Measurements from ENCODE around the gene RPS6KA5. TPM values are rescaled to one million over a fixed set of nuclear protein-coding genes. Genes with fewer than 3 reads are reported as not detected.

RPS6KA5 gene
- total RNA-seq, 2 donors from 2014 or later: 8.9 to 10.3 TPM

- 94% methylated on average over 13 of the region's 13 CpGs for WGBS
- no peak for TF ChIP-seq CTCF (IDR thresholded peaks at IDR 0.05)
- TF ChIP-seq POLR2AphosphoS5 (IDR thresholded peaks at IDR 0.05): no peak
- no peak for TF ChIP-seq POLR2A (IDR thresholded peaks at IDR 0.05)
- Histone ChIP-seq H3K9me3 (no peaks in the 10 kb centered on the region), H3K4me3 (no peak overlapping the region), H3K4me1 (replicated peaks) (no peaks in the 10 kb centered on the region), H3K36me3 (no peaks in the 10 kb centered on the region), H3K27ac (no peak overlapping the region), H3K27me3 (replicated peaks; ENCODE audit: insufficient read depth) (no peaks in the 10 kb centered on the region)
- intact Hi-C loops (cut with DNase I): no loop called here
- no peak for DNase-seq (ENCODE audit: low spot score)
Measured at GRCh38 chr14:90805084-90805391, 255.4 kb downstream of the RPS6KA5 start.

- intact Hi-C loops (cut with DNase I): no loop called here
- H3K27me3 ChIP-seq (replicated peaks; ENCODE audit: insufficient read depth): no peaks in the 10 kb centered on the region
- no peaks in the 10 kb centered on the region for H3K9me3 ChIP-seq
- H3K4me3 ChIP-seq: no peak overlapping the region
- H3K36me3 ChIP-seq: no peaks in the 10 kb centered on the region
- no peak for DNase-seq (ENCODE audit: low spot score)
- H3K4me1 ChIP-seq (replicated peaks): no peaks in the 10 kb centered on the region
- TF ChIP-seq POLR2A (IDR thresholded peaks at IDR 0.05) (no peak), POLR2AphosphoS5 (IDR thresholded peaks at IDR 0.05) (no peak), CTCF (IDR thresholded peaks at IDR 0.05) (no peak)
- no peak overlapping the region for H3K27ac ChIP-seq
- WGBS: 79% methylated on average over 16 of the region's 18 CpGs
Measured at GRCh38 chr14:90804292-90805083, 256.0 kb downstream of the RPS6KA5 start.

DNA sequence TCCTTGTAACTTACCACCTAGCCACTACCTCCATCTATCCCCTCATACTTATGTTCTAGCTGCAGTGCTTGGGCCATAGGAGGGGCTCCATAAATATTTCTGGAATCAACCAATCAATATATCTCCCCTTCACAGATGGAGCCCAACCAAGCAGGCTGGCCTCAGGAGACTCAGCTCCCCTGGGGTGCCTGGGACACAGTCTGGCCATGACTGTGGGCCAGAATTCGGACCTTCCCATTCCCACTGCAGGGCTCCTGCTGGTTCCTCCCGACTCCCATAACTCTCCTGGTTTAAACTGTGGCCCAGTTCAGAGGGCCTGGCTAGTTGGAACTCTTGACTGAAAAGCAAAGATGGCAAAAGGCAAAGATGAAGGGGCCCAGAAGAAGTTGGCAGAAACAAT lies 257.2 kb downstream of the RPS6KA5 start:
- Histone ChIP-seq H3K27ac (no peak overlapping the region), H3K4me1 (replicated peaks) (no peaks in the 10 kb centered on the region), H3K4me3 (no peak overlapping the region), H3K36me3 (no peaks in the 10 kb centered on the region), H3K27me3 (replicated peaks; ENCODE audit: insufficient read depth) (no peaks in the 10 kb centered on the region), H3K9me3 (no peaks in the 10 kb centered on the region)
- WGBS: 92% methylated on average over 2 of the region's 2 CpGs
- no peak for TF ChIP-seq CTCF (IDR thresholded peaks at IDR 0.05)
- TF ChIP-seq POLR2A (IDR thresholded peaks at IDR 0.05): no peak
- intact Hi-C loops (cut with DNase I): no loop called here
- DNase-seq (ENCODE audit: low spot score): no peak

- no peaks in the 10 kb centered on the region for H3K4me1 ChIP-seq (replicated peaks)
- H3K36me3 ChIP-seq: no peaks in the 10 kb centered on the region
- H3K9me3 ChIP-seq: no peaks in the 10 kb centered on the region
- intact Hi-C loops (cut with DNase I): no loop called here
- no peak overlapping the region for H3K4me3 ChIP-seq
- DNase-seq (ENCODE audit: low spot score): no peak
- H3K27ac ChIP-seq: no peak overlapping the region
- no peaks in the 10 kb centered on the region for H3K27me3 ChIP-seq (replicated peaks; ENCODE audit: insufficient read depth)
- no peak for TF ChIP-seq POLR2AphosphoS5 (IDR thresholded peaks at IDR 0.05)
- TF ChIP-seq CTCF (IDR thresholded peaks at IDR 0.05): no peak
- no peak for TF ChIP-seq POLR2A (IDR thresholded peaks at IDR 0.05)
- WGBS: 81% methylated on average over 5 of the region's 5 CpGs
Measured at GRCh38 chr14:90799420-90799819, 261.0 kb downstream of the RPS6KA5 start.

GRCh38 chr14:90797919-90798318 lies 262.5 kb downstream of the RPS6KA5 start:
- no peaks in the 10 kb centered on the region for H3K36me3 ChIP-seq
- intact Hi-C loops (cut with DNase I): no loop called here
- 84% methylated on average over 13 of the region's 13 CpGs for WGBS
- H3K4me3 ChIP-seq: no peak overlapping the region
- no peak for DNase-seq (ENCODE audit: low spot score)
- TF ChIP-seq POLR2AphosphoS5 (IDR thresholded peaks at IDR 0.05) (no peak), POLR2A (IDR thresholded peaks at IDR 0.05) (no peak), CTCF (IDR thresholded peaks at IDR 0.05) (no peak)
- H3K27me3 ChIP-seq (replicated peaks; ENCODE audit: insufficient read depth): no peaks in the 10 kb centered on the region
- H3K4me1 ChIP-seq (replicated peaks): no peaks in the 10 kb centered on the region
- H3K27ac ChIP-seq: no peak overlapping the region
- H3K9me3 ChIP-seq: no peaks in the 10 kb centered on the region
